Cardiac ventricle fibroblast (primary cell): ENCODE data around the gene FRY. TPM values are rescaled to one million over a fixed set of nuclear protein-coding genes. Genes with fewer than 3 reads are reported as not detected.

ENCODE experiments used
- total RNA-seq: library from RNA; depleted of rRNA; stranded (reverse); fragments of >200 nt; gene quantifications from 2 replicates; pipeline ENCODE4 v1.2.3, GENCODE V29; 2015

The FRY gene
- 0.75 and 1.9 TPM in 2 replicates for total RNA-seq

GRCh38 chr13:32031025-32031814, at the start of gene FRY:
FRY (plus strand) TSS chr13:32031774; CDS start chr13:32031796, 22 bp downstream.

DNA sequence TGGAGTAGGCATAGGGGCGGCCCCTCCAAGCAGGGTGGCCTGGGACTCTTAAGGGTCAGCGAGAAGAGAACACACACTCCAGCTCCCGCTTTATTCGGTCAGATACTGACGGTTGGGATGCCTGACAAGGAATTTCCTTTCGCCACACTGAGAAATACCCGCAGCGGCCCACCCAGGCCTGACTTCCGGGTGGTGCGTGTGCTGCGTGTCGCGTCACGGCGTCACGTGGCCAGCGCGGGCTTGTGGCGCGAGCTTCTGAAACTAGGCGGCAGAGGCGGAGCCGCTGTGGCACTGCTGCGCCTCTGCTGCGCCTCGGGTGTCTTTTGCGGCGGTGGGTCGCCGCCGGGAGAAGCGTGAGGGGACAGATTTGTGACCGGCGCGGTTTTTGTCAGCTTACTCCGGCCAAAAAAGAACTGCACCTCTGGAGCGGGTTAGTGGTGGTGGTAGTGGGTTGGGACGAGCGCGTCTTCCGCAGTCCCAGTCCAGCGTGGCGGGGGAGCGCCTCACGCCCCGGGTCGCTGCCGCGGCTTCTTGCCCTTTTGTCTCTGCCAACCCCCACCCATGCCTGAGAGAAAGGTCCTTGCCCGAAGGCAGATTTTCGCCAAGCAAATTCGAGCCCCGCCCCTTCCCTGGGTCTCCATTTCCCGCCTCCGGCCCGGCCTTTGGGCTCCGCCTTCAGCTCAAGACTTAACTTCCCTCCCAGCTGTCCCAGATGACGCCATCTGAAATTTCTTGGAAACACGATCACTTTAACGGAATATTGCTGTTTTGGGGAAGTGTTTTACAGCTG, 283.9 kb downstream of the FRY start, which contains the start of the genes BRCA2 and ZAR1L:
Gene BRCA2, plus strand, starts transcription at position 271 of the 790 bp plus-strand sequence. CDS start 953 bp downstream, outside the sequence.
Gene ZAR1L, minus strand, starts transcription at position 126 of the 790 bp plus-strand sequence. CDS start 3,438 bp downstream, outside the sequence.

